Stomach (tissue), 9 donors: ENCODE measurements around the gene BCKDK. TPM values are rescaled to one million over a fixed set of nuclear protein-coding genes. Genes with fewer than 3 reads are reported as not detected.
A peak's percentile ranks its signal among the peaks of the same experiment; 100 is the strongest.

Experiments used
- DNase-seq, 2 donors: peaks; one replicate each; pipeline versions ENCODE4 v3.0.0 to v3.0.0-alpha.2; 2013 to 2019
- H3K27ac ChIP-seq, 5 donors: fragments of 200-600 bp in 4 of 5; sonication (generic) in 4 of 5; one replicate each; pipeline ENCODE4 v1.5.1; 2013 to 2019; ENCODE audit warnings: mild to moderate bottlenecking in 1 of 5, moderate library complexity in 1 of 5
- H3K27me3 ChIP-seq, 3 donors: fragments of 200-600 bp; sonication (generic); one replicate each; pipeline ENCODE4 v1.5.1; 2017 to 2019; ENCODE audit warnings: mixed run types in 1 of 3
- H3K36me3 ChIP-seq, 4 donors: fragments of 200-600 bp; sonication (generic); 1 replicate in 3 of 4; 2 replicates in 1 of 4; pipeline ENCODE4 v1.5.1; 2016 to 2019
- H3K4me1 ChIP-seq, 4 donors: fragments of 200-600 bp; sonication (generic); one replicate each; pipeline ENCODE4 v1.5.1; 2016 to 2019
- H3K4me3 ChIP-seq, 4 donors: fragments of 200-600 bp; sonication (generic) in 3 of 4; one replicate each; pipeline ENCODE4 v1.5.1; 2016 to 2019; ENCODE audit warnings: mild to moderate bottlenecking in 1 of 4
- H3K9me3 ChIP-seq, 4 donors: fragments of 200-600 bp; sonication (generic); one replicate each; pipeline ENCODE4 v1.5.1; 2016 to 2019
- CTCF ChIP-seq, 7 experiments: fragments of 450-650 bp in 4 of 7; fragments of 200-600 bp in 3 of 7; sonication (generic) in 3 of 7; IDR thresholded peaks; one replicate each; pipeline ENCODE4 v1.5.1; 2016 to 2019; ENCODE audit warnings: antibody characterized with exemption in 7 of 7, control low read depth in 2 of 7, mild to moderate bottlenecking in 1 of 7
- EP300 ChIP-seq: sonication (generic); formaldehyde crosslinking; IDR thresholded peaks from one replicate; pipeline ENCODE4 v1.6.1; 2017; ENCODE audit warnings: antibody characterized with exemption
- POLR2A ChIP-seq, 4 donors: fragments of 450-650 bp; IDR thresholded peaks; one replicate each; pipeline ENCODE4 v1.6.1; 2016; ENCODE audit warnings: antibody characterized with exemption in 4 of 4, control low read depth in 2 of 4, mild to moderate bottlenecking in 1 of 4, moderate library complexity in 1 of 4
- POLR2AphosphoS5 ChIP-seq, 3 donors: sonication (generic); formaldehyde crosslinking; IDR thresholded peaks; one replicate each; pipeline ENCODE4 v1.6.1; 2016; ENCODE audit warnings: antibody characterized with exemption in 3 of 3
- WGBS, 5 donors: extraction: QIAGEN DNeasy Blood & Tissue Kit in 3 of 5; methylation state at CpG; one replicate each; pipeline versions ENCODE4 v1.1.5 to v1.1.7; 2013 to 2018; 5-methylcytosine and 5-hydroxymethylcytosine counted together
- intact Hi-C: fragments of 100-400 bp; cut with DNase I; formaldehyde crosslinking; loops from one replicate; pipeline ENCODE4 v1.15.1; 2023; ENCODE audit warnings: low total_unique reads
- polyA plus RNA-seq, 3 donors: library from polyadenylated mRNA; stranded (reverse); fragments of 200-250 nt; gene quantifications; one replicate each; pipeline ENCODE4 v1.2.3, GENCODE V29; 2013
- total RNA-seq, 5 donors: library from RNA; depleted of rRNA; stranded (reverse); fragments of >200 nt; gene quantifications; one replicate each; pipeline versions ENCODE4 v1.1.0 to v1.2.3, GENCODE V29; 2014 to 2016
- donor health status: healthy with polysubstance abuse.
- donor health status: Bipolar disorder and iron deficiency.
- donor health status: healthy.

BCKDK gene
- total and polyA plus RNA-seq, 8 donors = 11.0 to 197 (median 37.5) TPM

GRCh38 chr16:31145398-31145990 lies 37.3 kb downstream of the BCKDK start:
- H3K9me3 ChIP-seq = no peaks in the 10 kb centered on the region
- peaks cover 0 to 41% (median 7%) of the 10 kb centered on the region in 3 donors for H3K27me3 ChIP-seq
- TF ChIP-seq POLR2A (IDR thresholded peaks at IDR 0.05) (no peak), EP300 (no peak), POLR2AphosphoS5 (IDR thresholded peaks at IDR 0.05) (no peak), CTCF (IDR thresholded peaks at IDR 0.05) (no peak)
- H3K36me3 ChIP-seq = no peaks in the 10 kb centered on the region
- H3K27ac ChIP-seq = no peak overlapping the region
- WGBS, 5 donors = 67 to 85% (median 78%) methylated on average over 12 of the region's 12 CpGs
- no peak for DNase-seq
- peaks cover 17 to 40% (median 33%) of the 10 kb centered on the region in 4 donors for H3K4me1 ChIP-seq
- no peak overlapping the region for H3K4me3 ChIP-seq
- intact Hi-C loops = no loop called here

GRCh38 chr16:31147574-31147973 lies 39.4 kb downstream of the BCKDK start:
- no peak for DNase-seq
- no peak overlapping the region for H3K4me3 ChIP-seq
- H3K36me3 ChIP-seq = no peaks in the 10 kb centered on the region
- peaks cover 5 to 24% (median 18%) of the 10 kb centered on the region in 4 donors for H3K4me1 ChIP-seq
- H3K27me3 ChIP-seq = peaks cover 0 to 44% (median 7%) of the 10 kb centered on the region in 3 donors
- H3K9me3 ChIP-seq = no peaks in the 10 kb centered on the region
- TF ChIP-seq EP300 (no peak), CTCF (IDR thresholded peaks at IDR 0.05) (no peak), POLR2AphosphoS5 (IDR thresholded peaks at IDR 0.05) (no peak), POLR2A (IDR thresholded peaks at IDR 0.05) (no peak)
- H3K27ac ChIP-seq = no peak overlapping the region
- WGBS, 5 donors = 90 to 95% (median 92%) methylated on average over 3 of the region's 3 CpGs
- intact Hi-C loops = no loop called here

GRCh38 chr16:31148281-31148728 lies 40.1 kb downstream of the BCKDK start:
- intact Hi-C loops = no loop called here
- Histone ChIP-seq H3K36me3 (no peaks in the 10 kb centered on the region), H3K4me3 (peak overlapping the region in 3 of 4 donors; percentile 21 to 28 (median 23)), H3K9me3 (no peaks in the 10 kb centered on the region), H3K4me1 (peaks cover 0 to 17% (median 11%) of the 10 kb centered on the region in 4 donors), H3K27me3 (peaks cover 0 to 49% (median 7%) of the 10 kb centered on the region in 3 donors), H3K27ac (no peak overlapping the region)
- DNase-seq = peak; percentile 81 to 87
- TF ChIP-seq EP300 (no peak), POLR2AphosphoS5 (IDR thresholded peaks at IDR 0.05) (peak in 1 of 3 donors; percentile 19), CTCF (IDR thresholded peaks at IDR 0.05) (no peak), POLR2A (IDR thresholded peaks at IDR 0.05) (no peak)
- 7 to 25% (median 12%) methylated on average over 12 to 40 of the region's 40 CpGs for WGBS, 5 donors

GRCh38 chr16:31148896-31149295 lies 40.7 kb downstream of the BCKDK start:
- H3K27ac ChIP-seq = no peak overlapping the region
- H3K27me3 ChIP-seq = peaks cover 0 to 49% (median 7%) of the 10 kb centered on the region in 3 donors
- TF ChIP-seq EP300 (no peak), POLR2A (IDR thresholded peaks at IDR 0.05) (no peak), CTCF (IDR thresholded peaks at IDR 0.05) (no peak), POLR2AphosphoS5 (IDR thresholded peaks at IDR 0.05) (no peak)
- H3K4me3 ChIP-seq = no peak overlapping the region
- no peaks in the 10 kb centered on the region for H3K9me3 ChIP-seq
- peaks cover 0 to 16% (median 10%) of the 10 kb centered on the region in 4 donors for H3K4me1 ChIP-seq
- no peak for DNase-seq
- WGBS, 5 donors = 81 to 88% (median 86%) methylated on average over 18 to 25 of the region's 25 CpGs
- intact Hi-C loops = no loop called here
- H3K36me3 ChIP-seq = no peaks in the 10 kb centered on the region
